Measurements from ENCODE around the gene KAZN.

KAZN gene

GRCh38 chr1:14934867-14935266 lies 336.4 kb downstream of the KAZN start:
- Histone ChIP-seq H4K20me1 (ENCODE audit: insufficient read depth, low read length) (no peaks in the 10 kb centered on the region), H2AFZ (ENCODE audit: low read length) (no peak overlapping the region), H3K79me2 (ENCODE audit: insufficient read depth, low read length) (no peaks in the 10 kb centered on the region), H3K9ac (ENCODE audit: low read length) (no peak overlapping the region), H3K4me1 (ENCODE audit: insufficient read depth, low read length, severe bottlenecking) (no peaks in the 10 kb centered on the region), H3K4me3 (ENCODE audit: low read depth, low read length, poor library complexity, severe bottlenecking) (no peak overlapping the region), H3K9me3 (ENCODE audit: low read length) (no peaks in the 10 kb centered on the region), H3K27ac (ENCODE audit: low read depth, low read length, poor library complexity, severe bottlenecking) (no peak overlapping the region), H3K36me3 (ENCODE audit: insufficient read depth, low read length) (no peaks in the 10 kb centered on the region), H3K4me2 (ENCODE audit: low read length) (no peak overlapping the region), H3F3A (ENCODE audit: insufficient read depth, low read length) (no peaks in the 10 kb centered on the region), H3K9me2 (ENCODE audit: low read depth, low read length) (no peaks in the 10 kb centered on the region), H3K27me3 (ENCODE audit: insufficient read depth, low read length) (peaks cover 8% of the 10 kb centered on the region; the same call in 1 of the 2 replicates)
- no peak for TF ChIP-seq CTCF (IDR thresholded peaks at IDR 0.05; ENCODE audit: low read length)
- no peak for TF ChIP-seq EZH2 (IDR thresholded peaks at IDR 0.05; ENCODE audit: borderline replicate concordance, low read length)

GRCh38 chr1:14936815-14937214 lies 338.3 kb downstream of the KAZN start:
- H3K79me2 ChIP-seq (ENCODE audit: insufficient read depth, low read length): no peaks in the 10 kb centered on the region
- H3K27me3 ChIP-seq (ENCODE audit: insufficient read depth, low read length): 0 out of 2 replicates have a peak, but pooled peaks cover 8% of the 10 kb centered on the region
- H3K9ac ChIP-seq (ENCODE audit: low read length): no peak overlapping the region
- no peak overlapping the region for H2AFZ ChIP-seq (ENCODE audit: low read length)
- no peak overlapping the region for H3K27ac ChIP-seq (ENCODE audit: low read depth, low read length, poor library complexity, severe bottlenecking)
- H3K9me3 ChIP-seq (ENCODE audit: low read length): no peaks in the 10 kb centered on the region
- no peak overlapping the region for H3K4me3 ChIP-seq (ENCODE audit: low read depth, low read length, poor library complexity, severe bottlenecking)
- H4K20me1 ChIP-seq (ENCODE audit: insufficient read depth, low read length): no peaks in the 10 kb centered on the region
- no peaks in the 10 kb centered on the region for H3F3A ChIP-seq (ENCODE audit: insufficient read depth, low read length)
- H3K4me2 ChIP-seq (ENCODE audit: low read length): no peak overlapping the region
- peaks cover 8% of the 10 kb centered on the region for H3K4me1 ChIP-seq (ENCODE audit: insufficient read depth, low read length, severe bottlenecking)
- no peaks in the 10 kb centered on the region for H3K9me2 ChIP-seq (ENCODE audit: low read depth, low read length)
- H3K36me3 ChIP-seq (ENCODE audit: insufficient read depth, low read length): no peaks in the 10 kb centered on the region
- no peak for TF ChIP-seq EZH2 (IDR thresholded peaks at IDR 0.05; ENCODE audit: borderline replicate concordance, low read length)
- no peak for TF ChIP-seq CTCF (IDR thresholded peaks at IDR 0.05; ENCODE audit: low read length)

GRCh38 chr1:14937288-14937949 lies 338.9 kb downstream of the KAZN start:
- no peak overlapping the region for H2AFZ ChIP-seq (ENCODE audit: low read length)
- H3K4me1 ChIP-seq (ENCODE audit: insufficient read depth, low read length, severe bottlenecking): peaks cover 14% of the 10 kb centered on the region
- no peaks in the 10 kb centered on the region for H3K79me2 ChIP-seq (ENCODE audit: insufficient read depth, low read length)
- H3K4me3 ChIP-seq (ENCODE audit: low read depth, low read length, poor library complexity, severe bottlenecking): no peak overlapping the region
- H3K27me3 ChIP-seq (ENCODE audit: insufficient read depth, low read length): 0 out of 2 replicates have a peak, but pooled peaks cover 8% of the 10 kb centered on the region
- no peaks in the 10 kb centered on the region for H3K9me3 ChIP-seq (ENCODE audit: low read length)
- no peak for TF ChIP-seq EZH2 (IDR thresholded peaks at IDR 0.05; ENCODE audit: borderline replicate concordance, low read length)
- no peak for TF ChIP-seq CTCF (IDR thresholded peaks at IDR 0.05; ENCODE audit: low read length)
- H4K20me1 ChIP-seq (ENCODE audit: insufficient read depth, low read length): no peaks in the 10 kb centered on the region
- no peak overlapping the region for H3K9ac ChIP-seq (ENCODE audit: low read length)
- no peaks in the 10 kb centered on the region for H3K36me3 ChIP-seq (ENCODE audit: insufficient read depth, low read length)
- H3F3A ChIP-seq (ENCODE audit: insufficient read depth, low read length): no peaks in the 10 kb centered on the region
- no peak overlapping the region for H3K4me2 ChIP-seq (ENCODE audit: low read length)
- H3K9me2 ChIP-seq (ENCODE audit: low read depth, low read length): no peaks in the 10 kb centered on the region
- no peak overlapping the region for H3K27ac ChIP-seq (ENCODE audit: low read depth, low read length, poor library complexity, severe bottlenecking)
